ENCODE data around the gene TEX22. TPM values are rescaled to one million over a fixed set of nuclear protein-coding genes. Genes with fewer than 3 reads are reported as not detected.

Gene TEX22
- total RNA-seq, 1 donor from 2014 or later, result 4.1 TPM

DNA sequence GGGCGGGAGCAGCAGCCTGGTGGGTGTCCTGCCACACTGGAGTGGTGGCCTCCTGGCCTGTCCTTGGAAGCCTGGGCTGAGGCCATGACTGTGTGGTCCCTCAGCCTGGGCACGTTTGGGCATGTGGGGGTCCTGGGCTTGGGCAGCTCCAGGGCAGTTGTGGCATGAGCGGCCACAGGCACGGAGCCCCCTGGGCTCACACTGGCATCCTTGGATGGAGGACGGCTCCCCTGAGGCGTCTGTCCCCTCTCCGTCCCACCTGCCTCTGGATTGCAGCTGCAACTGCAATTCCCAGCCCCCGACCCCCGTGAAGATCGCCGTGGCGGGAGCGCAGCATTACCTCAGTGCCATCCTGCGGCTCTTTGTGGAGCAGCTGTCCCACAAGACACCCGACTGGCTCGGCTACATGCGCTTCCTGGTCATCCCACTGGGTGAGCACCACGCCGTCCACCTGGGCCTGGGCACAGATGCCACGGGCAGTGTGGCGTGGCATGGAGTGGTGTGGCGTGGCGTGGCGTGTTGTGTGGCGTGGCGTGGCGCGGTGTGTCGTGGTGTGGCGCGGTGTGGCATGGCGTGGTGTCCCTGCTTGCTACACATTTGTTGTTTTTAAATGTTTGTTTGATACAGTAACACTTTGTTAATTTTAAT, 15.1 kb upstream of the TEX22 start:
- no peak overlapping the region for H3K27ac Mint-ChIP-seq
- no peaks in the 10 kb centered on the region for H3K4me1 Mint-ChIP-seq (ENCODE audit: unreplicated experiment)
- H3K27me3 Mint-ChIP-seq, result no peaks in the 10 kb centered on the region
- no peak overlapping the region for H3K4me3 Mint-ChIP-seq
- TF ChIP-seq, protein P1, sequence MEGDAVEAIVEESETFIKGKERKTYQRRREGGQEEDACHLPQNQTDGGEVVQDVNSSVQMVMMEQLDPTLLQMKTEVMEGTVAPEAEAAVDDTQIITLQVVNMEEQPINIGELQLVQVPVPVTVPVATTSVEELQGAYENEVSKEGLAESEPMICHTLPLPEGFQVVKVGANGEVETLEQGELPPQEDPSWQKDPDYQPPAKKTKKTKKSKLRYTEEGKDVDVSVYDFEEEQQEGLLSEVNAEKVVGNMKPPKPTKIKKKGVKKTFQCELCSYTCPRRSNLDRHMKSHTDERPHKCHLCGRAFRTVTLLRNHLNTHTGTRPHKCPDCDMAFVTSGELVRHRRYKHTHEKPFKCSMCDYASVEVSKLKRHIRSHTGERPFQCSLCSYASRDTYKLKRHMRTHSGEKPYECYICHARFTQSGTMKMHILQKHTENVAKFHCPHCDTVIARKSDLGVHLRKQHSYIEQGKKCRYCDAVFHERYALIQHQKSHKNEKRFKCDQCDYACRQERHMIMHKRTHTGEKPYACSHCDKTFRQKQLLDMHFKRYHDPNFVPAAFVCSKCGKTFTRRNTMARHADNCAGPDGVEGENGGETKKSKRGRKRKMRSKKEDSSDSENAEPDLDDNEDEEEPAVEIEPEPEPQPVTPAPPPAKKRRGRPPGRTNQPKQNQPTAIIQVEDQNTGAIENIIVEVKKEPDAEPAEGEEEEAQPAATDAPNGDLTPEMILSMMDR (conservative IDR thresholded peaks at IDR 0.05), result no peak
- DNase-seq (ENCODE audit: extremely low spot score, unreplicated experiment), result no peak
- H3K9me3 Mint-ChIP-seq, result no peaks in the 10 kb centered on the region
- H3K36me3 Mint-ChIP-seq, result peaks cover 4% of the 10 kb centered on the region

DNA sequence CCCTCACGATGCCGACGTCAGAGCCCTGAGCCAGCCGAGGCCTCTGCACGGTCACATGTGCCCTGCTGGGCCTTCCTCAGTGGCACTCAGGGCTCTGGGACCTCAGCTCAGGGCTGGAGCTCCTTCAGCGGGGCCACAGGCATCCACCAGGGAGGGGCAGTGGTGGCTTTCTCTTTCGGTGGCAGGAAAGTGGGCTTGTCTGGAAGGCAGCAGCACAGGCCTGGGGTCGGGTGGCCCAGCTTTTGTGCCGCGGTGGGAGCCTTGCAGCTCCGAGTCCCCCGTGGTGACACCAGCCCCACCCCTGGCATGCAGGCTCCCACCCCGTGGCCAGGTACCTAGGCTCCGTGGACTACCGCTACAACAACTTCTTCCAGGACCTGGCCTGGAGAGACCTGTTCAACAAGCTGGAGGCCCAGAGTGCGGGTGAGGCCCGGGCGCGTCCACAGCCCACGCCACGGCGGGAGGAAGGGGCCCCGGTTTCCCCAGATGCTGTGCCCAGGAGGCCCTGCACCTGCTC, 14.2 kb upstream of the TEX22 start:
- H3K27me3 Mint-ChIP-seq, result no peaks in the 10 kb centered on the region
- H3K27ac Mint-ChIP-seq, result no peak overlapping the region
- H3K9me3 Mint-ChIP-seq, result no peaks in the 10 kb centered on the region
- no peak overlapping the region for H3K4me3 Mint-ChIP-seq
- TF ChIP-seq, protein P1 (conservative IDR thresholded peaks at IDR 0.05), result no peak
- no peaks in the 10 kb centered on the region for H3K4me1 Mint-ChIP-seq (ENCODE audit: unreplicated experiment)
- no peak for DNase-seq (ENCODE audit: extremely low spot score, unreplicated experiment)
- peaks cover 4% of the 10 kb centered on the region for H3K36me3 Mint-ChIP-seq

DNA sequence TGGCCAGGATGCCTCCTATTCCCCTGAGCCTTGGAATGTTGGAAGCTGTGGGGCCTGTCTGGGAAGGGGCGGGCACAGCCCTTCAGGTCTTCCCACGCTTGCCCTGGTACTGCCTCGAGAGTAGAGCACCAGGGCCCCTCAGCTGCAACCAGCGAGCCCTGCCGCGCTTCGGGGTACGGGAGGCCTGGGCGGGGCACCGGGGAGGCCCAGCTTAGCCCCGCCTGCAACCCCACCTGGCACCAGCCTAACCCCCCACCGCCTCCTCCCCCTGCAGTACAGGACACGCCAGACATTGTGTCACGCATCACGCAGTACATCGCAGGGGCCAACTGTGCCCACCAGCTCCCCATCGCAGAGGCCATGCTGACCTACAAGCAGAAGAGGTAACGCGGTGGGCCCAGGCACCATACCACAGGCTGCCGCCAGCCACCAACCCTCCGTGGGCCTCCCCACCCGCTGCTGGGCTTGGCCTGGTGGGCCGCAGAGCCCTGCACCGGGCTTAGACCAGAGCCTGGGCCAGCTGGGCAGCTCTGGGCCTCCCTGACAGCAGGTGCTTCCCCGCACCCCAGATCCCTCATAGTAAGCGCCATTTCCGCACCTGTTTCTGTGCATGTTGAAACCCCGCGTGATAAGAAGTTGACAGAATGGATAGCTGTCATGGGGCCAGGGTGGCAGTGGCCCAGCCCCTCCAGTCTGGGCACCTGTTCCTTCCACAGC, 13.6 kb upstream of the TEX22 start:
- no peaks in the 10 kb centered on the region for H3K9me3 Mint-ChIP-seq
- TF ChIP-seq, protein P1 (conservative IDR thresholded peaks at IDR 0.05), result no peak
- H3K36me3 Mint-ChIP-seq, result peaks cover 4% of the 10 kb centered on the region
- no peaks in the 10 kb centered on the region for H3K4me1 Mint-ChIP-seq (ENCODE audit: unreplicated experiment)
- no peak overlapping the region for H3K4me3 Mint-ChIP-seq
- no peak overlapping the region for H3K27ac Mint-ChIP-seq
- DNase-seq (ENCODE audit: extremely low spot score, unreplicated experiment), result no peak
- no peaks in the 10 kb centered on the region for H3K27me3 Mint-ChIP-seq

DNA sequence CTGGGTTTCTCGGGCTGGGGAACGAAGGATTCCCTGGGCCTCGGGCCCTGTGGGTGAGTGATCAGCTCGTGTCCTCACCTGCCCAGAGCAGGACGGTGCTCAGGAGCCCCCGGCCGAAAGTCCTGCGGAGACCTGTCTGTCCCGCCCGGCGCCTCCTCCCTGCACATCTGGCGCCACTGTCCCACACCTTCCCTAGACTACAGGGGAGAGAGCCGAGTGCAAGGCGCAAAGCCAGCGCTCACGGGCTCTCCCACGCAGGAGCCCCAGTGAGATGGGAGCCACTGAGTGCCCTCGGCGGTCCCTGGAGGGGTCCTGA, 13.1 kb upstream of the TEX22 start:
- no peak overlapping the region for H3K27ac Mint-ChIP-seq
- no peaks in the 10 kb centered on the region for H3K9me3 Mint-ChIP-seq
- H3K36me3 Mint-ChIP-seq, result peaks cover 4% of the 10 kb centered on the region
- H3K4me1 Mint-ChIP-seq (ENCODE audit: unreplicated experiment), result no peaks in the 10 kb centered on the region
- no peaks in the 10 kb centered on the region for H3K27me3 Mint-ChIP-seq
- no peak for DNase-seq (ENCODE audit: extremely low spot score, unreplicated experiment)
- no peak overlapping the region for H3K4me3 Mint-ChIP-seq
- TF ChIP-seq, protein P1 (conservative IDR thresholded peaks at IDR 0.05), result no peak

DNA sequence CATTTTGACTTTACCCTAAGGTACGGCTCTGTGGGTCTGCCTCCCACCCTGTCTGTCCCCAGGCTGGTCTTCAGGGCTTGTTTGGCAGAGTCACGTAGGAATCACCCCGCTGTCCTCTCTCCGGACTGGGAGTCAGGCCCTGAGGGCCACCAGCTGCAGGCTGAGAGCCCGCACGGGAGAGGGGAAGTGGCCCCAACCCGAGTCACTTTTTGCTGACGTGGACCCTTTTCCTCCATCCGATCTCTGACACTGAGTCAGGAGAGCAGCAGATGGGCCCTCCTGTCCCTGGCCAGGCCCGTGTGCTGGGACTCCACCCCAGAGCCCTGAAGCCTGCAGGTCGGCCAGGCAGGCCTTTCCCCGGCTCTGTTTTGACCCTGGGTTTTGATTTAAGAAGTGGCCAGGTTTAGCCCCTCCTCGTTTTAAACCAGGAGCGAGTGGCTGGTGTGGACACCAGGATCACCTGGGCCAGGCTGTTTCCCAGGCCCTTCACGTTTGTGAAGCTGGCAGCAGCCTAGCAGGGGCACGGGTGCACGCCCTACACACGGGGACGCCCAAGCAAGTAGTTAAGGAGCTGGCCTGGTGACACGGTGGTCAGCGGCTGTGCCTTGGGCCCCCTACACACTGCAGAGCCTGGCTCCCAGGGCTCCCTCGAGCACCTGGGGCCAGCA, 12.5 kb upstream of the TEX22 start:
- TF ChIP-seq, protein P1 (conservative IDR thresholded peaks at IDR 0.05), result no peak
- Mint-ChIP-seq H3K27me3 (no peaks in the 10 kb centered on the region), H3K9me3 (no peaks in the 10 kb centered on the region), H3K27ac (no peak overlapping the region), H3K4me1 (ENCODE audit: unreplicated experiment) (no peaks in the 10 kb centered on the region), H3K36me3 (peaks cover 4% of the 10 kb centered on the region), H3K4me3 (no peak overlapping the region)
- no peak for DNase-seq (ENCODE audit: extremely low spot score, unreplicated experiment)

Measured in type B pancreatic cell (in vitro differentiated cells).